HEK293T (cell line): Measurements from ENCODE around the gene CORO6.

Experiments
- ARNT ChIP-seq: fragments of 450-650 bp; IDR thresholded peaks from 2 replicates; pipeline ENCODE4 v1.6.1; 2017; ENCODE audit warnings: mild to moderate bottlenecking
- BHLHE40 ChIP-seq: fragments of 450-650 bp; IDR thresholded peaks from 2 replicates; pipeline ENCODE4 v1.6.1; 2016; ENCODE audit warnings: mild to moderate bottlenecking, moderate library complexity, borderline replicate concordance
- CTBP1 ChIP-seq: fragments of 450-650 bp; IDR thresholded peaks from 2 replicates; pipeline ENCODE4 v1.6.1; 2016; ENCODE audit warnings: borderline replicate concordance
- ELF4 ChIP-seq: fragments of 450-650 bp; IDR thresholded peaks from 2 replicates; pipeline ENCODE4 v1.6.1; 2017; ENCODE audit warnings: antibody characterized with exemption
- FOXA1 ChIP-seq: fragments of 450-650 bp; IDR thresholded peaks from 2 replicates; pipeline ENCODE4 v1.6.1; 2016; ENCODE audit warnings: mild to moderate bottlenecking
- FOXK2 ChIP-seq: fragments of 450-650 bp; IDR thresholded peaks from 2 replicates; pipeline ENCODE4 v1.6.1; 2016; ENCODE audit warnings: mild to moderate bottlenecking
- FOXM1 ChIP-seq: fragments of 450-650 bp; IDR thresholded peaks from 2 replicates; pipeline ENCODE4 v1.6.1; 2017; ENCODE audit warnings: mild to moderate bottlenecking, borderline replicate concordance
- HDGF ChIP-seq: fragments of 450-650 bp; IDR thresholded peaks from 2 replicates; pipeline ENCODE4 v1.6.1; 2017; ENCODE audit warnings: antibody characterized with exemption, borderline replicate concordance
- LEF1 ChIP-seq: fragments of 450-650 bp; IDR thresholded peaks from 2 replicates; pipeline ENCODE4 v1.6.1; 2017; ENCODE audit warnings: mild to moderate bottlenecking, borderline replicate concordance
- NFRKB ChIP-seq: fragments of 450-650 bp; IDR thresholded peaks from 2 replicates; pipeline ENCODE4 v1.6.1; 2016; ENCODE audit warnings: mild to moderate bottlenecking, moderate library complexity
- SP1 ChIP-seq: fragments of 450-650 bp; IDR thresholded peaks from 2 replicates; pipeline ENCODE4 v1.6.1; 2017
- SUZ12 ChIP-seq: fragments of 450-650 bp; IDR thresholded peaks from 2 replicates; pipeline ENCODE4 v1.6.1; 2016; ENCODE audit warnings: mild to moderate bottlenecking
- TARDBP ChIP-seq: fragments of 450-650 bp; IDR thresholded peaks from 2 replicates; pipeline ENCODE4 v1.6.1; 2016
- ZNF384 ChIP-seq: fragments of 450-650 bp; IDR thresholded peaks from 2 replicates; pipeline ENCODE4 v1.6.1; 2016

- TF ChIP-seq LEF1 (no peak), BHLHE40 (no peak), HDGF (no peak), FOXA1 (no peak), CTBP1 (no peak), FOXK2 (no peak), SP1 (no peak), SUZ12 (no peak), TARDBP (no peak), ARNT (no peak), ZNF384 (no peak), ELF4 (no peak), FOXM1 (no peak), NFRKB (no peak)
These were observed 56.9 kb downstream of the CORO6 start for GRCh38 chr17:29565643-29566472.
